Stimulated activated CD4-positive, alpha-beta T cell treated with anti-CD3 and anti-CD28 coated beads, Interleukin-4, amount 100 ng/mL, for 1 hour (primary cell): ENCODE results near the gene EIF3L.

Experiments
- DNase-seq: peaks from one replicate; pipeline ENCODE4 v3.0.0-alpha.2; 2020

The EIF3L gene

GRCh38 chr22:37906364-37907008, 57.3 kb downstream of the EIF3L start:
- DNase-seq = peak; percentile 35

DNA sequence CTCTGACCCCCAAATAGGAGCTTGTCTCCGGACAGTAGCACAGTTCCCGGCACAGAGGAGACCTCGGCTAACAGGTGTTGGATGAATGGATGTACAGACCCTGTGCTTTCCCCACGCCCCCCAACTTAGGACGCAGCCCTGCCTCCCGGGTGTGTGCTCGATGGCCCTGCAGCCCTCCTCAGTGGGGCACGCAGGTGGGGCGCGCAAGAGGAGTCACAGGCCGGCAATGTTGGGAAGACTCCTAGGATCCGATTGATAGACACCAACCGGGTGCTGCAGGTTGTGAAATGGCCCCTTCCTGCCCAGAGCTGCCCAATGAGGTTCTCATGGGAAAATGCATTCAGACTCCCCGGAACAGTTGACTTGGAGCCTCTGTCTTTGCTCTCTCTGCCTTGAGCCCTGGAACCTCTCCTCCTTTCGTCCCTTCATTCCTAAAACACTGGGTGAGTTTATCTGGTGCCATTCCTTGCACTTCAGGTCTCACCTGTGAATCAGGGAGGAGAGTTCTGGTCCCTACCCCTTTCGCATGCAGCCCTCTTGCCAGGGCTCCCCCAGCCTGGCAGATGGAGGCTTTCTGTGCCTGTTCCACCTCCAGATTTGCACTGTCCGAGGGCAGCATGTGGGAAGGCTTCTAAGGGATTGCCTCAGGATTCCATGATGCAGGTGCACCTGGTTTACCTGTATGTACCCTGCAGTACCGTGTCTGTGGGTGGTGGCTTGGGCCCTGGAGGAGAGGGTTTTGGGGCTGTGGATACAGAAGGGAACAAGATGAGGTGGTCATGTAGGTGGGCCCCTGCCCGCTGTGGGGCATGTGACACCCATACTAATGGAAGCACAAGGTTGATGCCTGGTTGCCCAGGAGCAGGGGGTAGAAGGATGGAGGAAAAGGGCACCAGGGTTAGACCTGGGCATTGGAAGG, 58.1 kb downstream of the EIF3L start:
- DNase-seq = no peak

GRCh38 chr22:37909766-37910165, 60.5 kb downstream of the EIF3L start:
- DNase-seq = no peak

DNA sequence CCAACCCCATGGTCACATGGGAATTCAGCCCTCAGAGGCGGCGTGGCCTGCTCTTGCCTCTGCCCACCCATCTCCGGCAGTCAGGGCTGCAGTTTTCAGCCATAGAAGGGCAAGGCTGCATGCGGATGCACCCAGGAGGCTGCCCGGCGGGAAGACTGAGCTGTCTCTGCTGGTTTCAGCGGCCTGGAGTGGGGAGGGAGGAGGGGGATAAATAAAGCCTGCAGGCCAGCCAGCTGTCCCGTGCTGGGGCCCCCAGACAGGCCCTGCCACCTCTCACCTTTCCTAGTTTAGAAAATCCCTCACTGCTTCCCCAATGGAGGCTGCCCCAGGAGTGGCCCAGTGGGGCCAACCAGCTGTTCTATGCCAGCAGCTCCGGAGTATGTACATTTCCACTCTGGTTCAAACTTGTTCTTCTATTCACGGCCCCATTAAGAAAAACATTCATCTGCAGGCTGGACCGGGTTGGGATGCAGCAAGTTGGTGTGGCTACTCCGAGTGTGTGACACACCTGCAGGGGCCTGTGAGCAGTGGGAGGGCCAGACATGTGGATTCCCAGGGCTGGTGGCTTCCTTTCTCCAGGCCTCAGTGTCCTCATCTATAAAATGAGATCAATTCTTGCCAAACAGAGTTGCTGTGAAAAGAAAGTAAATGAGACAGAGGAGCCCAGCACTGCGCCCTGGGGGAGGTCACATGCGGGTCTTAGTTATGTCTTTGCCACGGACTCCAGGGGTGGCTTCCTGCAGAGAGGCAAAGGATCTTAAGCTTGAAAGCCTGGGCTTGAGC, 61.9 kb downstream of the EIF3L start:
- DNase-seq = no peak

- DNase-seq = no peak
Observed at GRCh38 chr22:37911697-37912096, 62.5 kb downstream of the EIF3L start.

DNA sequence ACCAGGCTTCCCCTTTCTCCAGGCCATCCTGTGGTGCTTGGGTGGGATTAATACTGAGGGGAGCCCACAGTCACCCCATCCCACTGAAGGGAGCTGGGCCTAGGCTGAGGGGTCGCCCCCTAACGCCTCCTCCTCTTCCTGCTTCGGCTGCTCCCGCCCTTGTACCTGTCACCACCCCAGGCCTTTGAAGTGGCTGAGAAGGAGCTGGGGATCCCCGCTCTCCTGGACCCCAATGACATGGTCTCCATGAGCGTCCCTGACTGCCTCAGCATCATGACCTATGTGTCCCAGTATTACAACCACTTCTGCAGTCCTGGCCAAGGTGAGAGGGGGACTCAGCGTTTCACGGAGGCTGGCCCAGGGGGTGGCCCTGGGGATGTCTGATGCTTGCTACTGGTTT, 63.0 kb downstream of the EIF3L start:
- DNase-seq = no peak

GRCh38 chr22:37913233-37913721, 64.1 kb downstream of the EIF3L start:
- no peak for DNase-seq

GRCh38 chr22:37916311-37916710, 67.1 kb downstream of the EIF3L start:
- DNase-seq = no peak

DNA sequence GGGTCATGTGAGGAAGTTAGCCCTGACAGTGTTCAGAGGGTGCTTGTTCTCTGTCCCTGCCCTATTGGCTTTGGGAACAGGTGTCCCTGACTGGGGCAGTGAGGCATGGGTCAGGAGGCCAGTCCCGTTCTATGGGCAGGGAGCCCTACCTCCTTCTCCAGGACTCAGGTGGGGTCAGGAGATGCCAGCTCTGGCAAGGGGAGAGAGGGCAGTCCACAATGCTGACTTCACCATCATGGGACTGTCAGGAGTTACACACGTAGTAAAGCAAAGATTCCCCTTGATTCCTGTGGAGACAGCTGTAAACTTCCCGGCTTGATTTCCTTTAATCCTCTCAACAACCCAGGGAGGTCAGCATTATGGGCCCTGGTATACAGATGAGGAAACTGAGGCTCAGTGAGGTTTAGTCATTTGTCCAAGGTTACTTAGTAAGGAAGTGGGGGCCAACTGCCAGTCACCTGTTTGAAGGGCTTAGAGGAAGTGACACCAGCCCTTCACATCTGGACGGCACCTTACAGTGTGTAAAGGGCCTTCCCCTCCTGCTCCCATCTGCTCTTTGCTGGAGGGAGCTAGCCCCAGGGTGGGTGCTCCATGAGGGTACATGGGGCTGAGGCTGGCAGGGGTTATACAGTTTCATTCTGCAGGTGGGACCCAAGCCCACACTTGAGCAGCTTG, 68.8 kb downstream of the EIF3L start:
- DNase-seq = no peak

- no peak for DNase-seq
Observed at GRCh38 chr22:37918580-37919270, 69.5 kb downstream of the EIF3L start.

- no peak for DNase-seq
Observed at GRCh38 chr22:37920126-37920525, 70.9 kb downstream of the EIF3L start.

- no peak for DNase-seq
Observed at GRCh38 chr22:37922191-37922590, 73.0 kb downstream of the EIF3L start.

- DNase-seq = no peak
Observed at GRCh38 chr22:37923927-37924326, 74.7 kb downstream of the EIF3L start.

GRCh38 chr22:37924386-37925065, 75.3 kb downstream of the EIF3L start:
- DNase-seq = no peak

DNA sequence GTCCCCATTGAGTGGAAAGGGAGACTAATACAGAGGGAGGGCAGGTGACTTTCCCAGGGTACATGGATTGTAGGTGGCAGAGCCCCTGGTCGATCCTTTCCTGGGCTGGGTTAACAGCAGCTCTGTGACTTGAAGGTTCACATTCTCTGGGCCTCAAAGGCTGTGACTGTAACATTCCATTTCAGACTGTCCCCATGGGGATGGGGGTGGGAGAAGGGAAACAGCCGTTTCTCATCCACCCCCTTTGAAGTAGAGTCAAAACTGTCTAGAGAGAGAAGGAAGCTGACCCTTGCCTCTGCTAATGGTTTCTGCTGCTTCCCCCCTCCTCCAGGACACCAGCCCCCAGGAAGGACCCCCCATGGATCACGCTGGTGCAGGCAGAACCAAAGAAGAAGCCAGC, 76.1 kb downstream of the EIF3L start:
- no peak for DNase-seq

- no peak for DNase-seq
Observed at GRCh38 chr22:37925767-37926166, 76.5 kb downstream of the EIF3L start.

DNA sequence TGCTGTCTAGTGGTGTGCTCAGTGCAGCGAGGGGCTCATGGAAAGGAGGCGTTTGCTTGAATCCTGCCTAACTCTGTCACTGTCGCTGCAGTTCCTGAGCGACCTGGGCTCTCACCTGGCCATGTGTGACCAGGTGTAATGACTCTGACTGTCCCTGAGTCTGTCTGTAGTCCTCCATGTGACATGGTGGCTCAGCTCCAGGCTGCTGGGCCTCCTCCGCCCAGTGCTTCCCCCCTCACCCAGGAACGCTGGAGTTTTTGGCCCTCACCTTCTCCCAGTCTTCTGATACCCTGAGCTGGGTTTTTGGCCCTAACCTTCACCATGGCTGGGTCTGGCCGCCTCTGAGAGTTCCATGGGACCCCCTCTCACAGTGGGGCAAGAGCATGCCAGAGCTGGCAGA, 77.1 kb downstream of the EIF3L start:
- no peak for DNase-seq

- no peak for DNase-seq
Observed at GRCh38 chr22:37926771-37927636, 77.8 kb downstream of the EIF3L start.

DNA sequence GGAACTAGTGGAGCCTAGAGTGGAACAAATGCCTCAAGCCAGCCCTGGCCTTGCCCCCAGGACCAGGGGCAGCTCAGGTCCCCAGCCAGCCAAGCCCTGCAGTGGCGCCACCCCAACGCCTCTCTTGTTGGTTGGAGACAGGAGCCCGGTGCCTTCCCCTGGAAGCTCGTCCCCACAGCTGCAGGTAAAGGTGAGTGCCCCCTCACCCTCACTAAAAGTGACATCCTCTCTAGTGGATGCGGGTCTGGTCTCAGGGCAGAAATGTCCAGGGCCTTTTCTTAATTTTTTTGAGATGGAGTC, 78.4 kb downstream of the EIF3L start:
- no peak for DNase-seq

- DNase-seq = no peak
Observed at GRCh38 chr22:37929390-37929789, 80.2 kb downstream of the EIF3L start.
